HG02642 (cell line): ENCODE results near the gene C2CD4C.
"Not testable (repeated sequence)": the region's sequence is repeated elsewhere in the genome, so short reads cannot be mapped to it uniquely, and the experiment has no call there.

ENCODE experiments used
- ATAC-seq: cut with Tn5 transposase; IDR thresholded peaks from one replicate; pipeline ENCODE4 v1.9.1; 2021; ENCODE audit warnings: mild to moderate bottlenecking; ENCODE audit not compliant: unreplicated experiment, poor library complexity

C2CD4C gene

DNA sequence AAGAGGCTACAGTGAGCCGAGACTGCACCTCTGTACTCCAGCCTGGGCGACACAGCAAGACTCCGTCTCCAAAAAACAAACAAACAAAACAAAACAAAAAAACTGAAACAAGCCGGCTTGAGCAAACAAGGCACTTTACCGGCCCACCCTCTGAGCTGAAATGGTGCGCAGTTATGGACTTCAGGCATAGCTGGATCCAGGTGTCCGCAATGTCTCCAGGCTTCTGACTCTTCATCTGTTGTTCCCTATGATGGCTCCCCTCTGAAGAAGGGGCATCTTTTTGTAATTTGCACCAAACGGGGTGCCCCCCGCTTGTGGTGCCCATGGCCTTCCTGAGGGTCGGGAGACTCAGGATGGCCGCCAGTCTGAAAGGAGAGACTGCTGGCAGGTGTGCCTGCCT is 6.2 kb downstream of the C2CD4C start:
- no peak for ATAC-seq

GRCh38 chr19:401866-402511 is 7.0 kb downstream of the C2CD4C start:
- no peak for ATAC-seq

GRCh38 chr19:400976-401865 is 7.7 kb downstream of the C2CD4C start:
- no peak for ATAC-seq

DNA sequence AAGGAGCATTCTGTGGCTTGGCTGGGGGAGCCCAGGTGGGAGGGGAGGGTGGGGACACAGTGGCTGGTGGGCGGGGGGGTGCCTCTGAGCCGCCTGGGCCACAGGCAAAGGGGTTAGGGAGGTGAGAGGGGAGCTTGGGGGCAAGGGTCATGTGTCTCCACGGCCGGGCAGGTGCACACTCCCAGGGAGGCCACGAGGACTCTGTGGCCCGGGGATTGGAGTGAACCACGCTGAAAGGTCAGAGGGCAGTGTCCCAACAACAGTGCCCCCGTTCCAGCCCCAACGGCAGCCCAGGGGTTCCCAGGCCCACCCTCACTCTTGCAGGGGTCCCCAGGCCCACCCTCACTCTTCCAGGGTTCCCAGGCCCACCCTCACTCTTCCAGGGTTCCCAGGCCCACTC is 9.6 kb downstream of the C2CD4C start:
- ATAC-seq: no peak

DNA sequence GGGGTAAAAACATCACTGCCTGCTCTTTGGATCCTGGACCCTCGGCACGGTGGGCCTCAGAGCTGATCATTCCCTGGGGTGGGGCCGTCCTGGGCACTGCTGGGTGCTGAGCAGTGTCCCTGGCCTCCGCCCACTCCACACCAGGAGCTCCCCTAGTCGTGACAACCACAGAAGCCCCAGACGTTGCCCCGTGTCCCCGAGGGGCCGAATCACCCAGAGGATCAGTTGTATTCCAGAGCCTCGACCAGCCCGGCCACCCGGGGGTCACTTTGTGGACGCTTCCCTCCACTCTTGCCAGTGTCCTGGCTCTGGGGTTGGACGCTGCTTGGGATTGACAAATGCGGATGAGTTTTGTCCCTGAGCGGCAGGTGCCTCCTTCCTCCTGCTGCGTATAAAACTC is 10.2 kb downstream of the C2CD4C start:
- ATAC-seq: no peak

DNA sequence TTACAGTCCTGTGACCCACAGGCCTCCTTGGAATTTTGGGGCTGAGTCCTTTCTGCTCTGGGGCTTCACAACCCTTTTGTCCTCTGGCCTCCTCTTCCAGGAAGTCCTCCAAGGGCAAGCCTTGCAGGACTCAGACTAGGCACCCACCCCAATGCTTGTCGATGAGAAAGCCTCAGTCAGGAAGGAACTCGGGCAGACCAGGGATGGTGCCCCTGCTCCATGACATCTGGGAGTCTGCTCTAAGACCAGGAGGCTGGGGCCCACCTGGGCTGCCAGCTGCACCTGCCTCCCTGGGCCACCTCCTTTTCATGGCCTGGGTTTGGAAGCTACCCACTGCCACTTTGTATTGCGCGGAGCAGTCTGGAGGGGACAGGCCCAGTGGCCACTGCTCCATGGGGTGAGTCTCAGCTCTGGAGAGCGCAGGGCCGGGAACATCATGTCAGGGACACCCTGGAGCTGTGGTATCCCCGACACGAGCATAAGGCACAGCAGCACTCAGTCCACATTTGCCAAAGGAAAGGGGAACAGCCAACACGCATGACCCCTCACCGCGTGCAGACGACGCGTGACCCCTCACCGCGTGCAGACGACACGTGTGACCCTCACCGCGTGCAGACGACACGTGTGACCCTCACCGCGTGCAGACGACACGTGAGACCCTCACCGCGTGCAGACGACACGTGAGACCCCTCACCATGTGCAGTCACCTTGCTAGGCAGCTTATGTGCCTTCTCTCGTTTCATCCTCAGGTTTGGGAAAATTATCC is 10.8 kb downstream of the C2CD4C start:
- ATAC-seq: no peak

- no peak for ATAC-seq
Measured at GRCh38 chr19:397321-397720, 11.6 kb downstream of the C2CD4C start.

DNA sequence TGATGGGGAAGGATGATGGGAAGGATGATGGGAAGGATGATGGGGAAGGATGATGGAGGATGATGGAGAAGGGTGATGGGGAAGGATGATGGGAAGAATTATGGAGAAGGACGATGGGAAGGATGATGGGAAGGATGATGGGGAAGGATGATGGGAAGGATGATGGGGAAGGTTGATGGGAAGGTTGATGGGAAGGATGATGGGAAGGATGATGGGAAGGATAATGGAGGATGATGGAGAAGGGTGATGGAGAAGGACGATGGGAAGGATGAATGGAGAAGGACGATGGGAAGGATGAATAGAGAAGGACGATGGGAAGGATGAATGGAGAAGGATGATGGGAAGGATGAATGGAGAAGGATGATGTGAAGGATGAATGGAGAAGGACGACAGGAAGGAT is 13.5 kb downstream of the C2CD4C start:
- ATAC-seq: no peak

- not testable (repeated sequence) for ATAC-seq
Measured at GRCh38 chr19:394857-395256, 14.1 kb downstream of the C2CD4C start.

- ATAC-seq: not testable (repeated sequence)
Measured at GRCh38 chr19:393560-393959, 15.4 kb downstream of the C2CD4C start.

- no peak for ATAC-seq
Measured at GRCh38 chr19:392375-392970, 16.5 kb downstream of the C2CD4C start.

DNA sequence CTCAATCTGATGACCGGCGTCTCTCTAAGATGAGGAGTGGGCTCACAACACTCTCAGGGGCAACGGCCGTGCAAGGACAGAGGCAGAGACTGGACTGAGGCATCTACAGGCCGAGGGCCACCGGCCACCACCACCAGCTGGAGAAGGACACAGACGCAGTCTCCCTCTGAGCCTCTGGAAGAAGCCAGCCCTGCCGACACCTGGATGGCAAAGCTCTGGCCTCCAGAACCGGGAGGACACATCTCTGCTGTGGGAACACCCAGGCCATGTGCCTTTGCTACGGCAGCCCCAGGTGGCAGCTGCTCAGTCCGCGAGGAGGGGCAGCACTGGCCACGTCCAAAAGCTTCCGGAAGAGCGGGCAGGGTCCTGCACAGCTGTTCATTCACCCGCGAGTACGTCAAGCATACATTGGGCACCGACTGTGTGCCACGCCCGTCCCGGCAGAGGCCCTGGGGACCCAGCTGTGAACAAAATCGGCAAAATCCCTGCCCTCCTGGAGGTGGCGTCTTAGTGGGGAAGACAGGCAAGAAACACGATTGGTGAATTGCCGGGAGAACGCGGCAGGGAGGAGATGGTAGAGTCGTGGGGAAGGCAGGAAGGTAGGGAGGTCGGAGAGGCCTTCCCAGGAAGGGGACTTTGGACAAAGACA is 17.1 kb downstream of the C2CD4C start:
- ATAC-seq: no peak

- ATAC-seq: no peak
Measured at GRCh38 chr19:391207-391557, 17.8 kb downstream of the C2CD4C start.

GRCh38 chr19:390386-391206 is 18.4 kb downstream of the C2CD4C start:
- ATAC-seq: no peak

DNA sequence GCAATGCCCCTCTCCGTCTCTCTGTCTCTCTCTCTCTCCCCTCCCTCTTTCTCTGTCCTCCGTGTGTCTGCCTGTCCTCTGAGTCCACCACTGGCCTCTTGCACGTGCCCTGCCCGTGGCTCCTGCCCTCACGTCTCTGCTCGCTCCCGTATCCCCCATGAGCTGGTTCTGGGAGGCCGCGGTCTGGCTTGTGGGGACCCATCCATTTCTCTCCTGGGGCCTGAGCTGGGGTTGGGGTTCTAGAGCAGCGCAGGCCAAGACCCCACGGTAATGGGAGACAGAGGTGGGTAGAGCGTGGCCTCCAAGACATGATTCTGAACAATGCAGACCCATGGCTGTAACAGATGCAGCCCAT is 19.0 kb downstream of the C2CD4C start:
- ATAC-seq: no peak

- ATAC-seq: no peak
Measured at GRCh38 chr19:389255-389934, 19.6 kb downstream of the C2CD4C start.

GRCh38 chr19:388691-389090 is 20.3 kb downstream of the C2CD4C start:
- ATAC-seq: no peak

- no peak for ATAC-seq
Measured at GRCh38 chr19:387777-388176, 21.2 kb downstream of the C2CD4C start.
